Naive thymus-derived CD4-positive, alpha-beta T cell (primary cell): Measurements from ENCODE around the gene PCBP2. TPM values are rescaled to one million over a fixed set of nuclear protein-coding genes. Genes with fewer than 3 reads are reported as not detected.

Experiments used
- ATAC-seq: fragments of 150-1000 bp; cut with Tn5 transposase; 2 replicates; pipeline ENCODE4 v1.10.0; 2021; ENCODE audit warnings: mild to moderate bottlenecking, moderate library complexity
- CTCF ChIA-PET: fragments of 350-600 bp; sonication (Branson Sonifier 250); formaldehyde crosslinking; loops from one replicate; lab custom pipeline; 2021; ENCODE audit warnings: antibody characterized with exemption; lab: Charles Lee
- POLR2A ChIA-PET: fragments of 350-600 bp; sonication (Branson Sonifier 250); formaldehyde crosslinking; loops from one replicate; lab custom pipeline; 2021; ENCODE audit warnings: antibody characterized with exemption, inconsistent platforms; lab: Charles Lee
- DNase-seq, 9 donors: peaks; one replicate each; pipeline versions ENCODE4 v3.0.0 to v3.0.0-alpha.2; 2020 to 2022; ENCODE audit warnings: mixed read lengths in 1 of 9
- H3K27ac ChIP-seq: one replicate; pipeline ENCODE4 v1.7.0; 2013; ENCODE audit warnings: mild to moderate bottlenecking, low read depth, low read length, moderate library complexity
- H3K27me3 ChIP-seq, 2 donors: one replicate each; pipeline ENCODE4 v1.7.0; 2013; ENCODE audit warnings: low read length in 2 of 2, mild to moderate bottlenecking in 2 of 2, moderate library complexity in 2 of 2; ENCODE audit not compliant: control insufficient read depth in 2 of 2, insufficient read depth in 2 of 2
- H3K36me3 ChIP-seq, 3 experiments: 1 replicate in 2 of 3; 2 replicates in 1 of 3; pipeline ENCODE4 v1.7.0; 2013; ENCODE audit warnings: low read length in 3 of 3, mild to moderate bottlenecking in 3 of 3, moderate library complexity in 1 of 3; ENCODE audit not compliant: insufficient read depth in 3 of 3, control insufficient read depth in 2 of 3
- H3K4me1 ChIP-seq, 2 donors: one replicate each; pipeline ENCODE4 v1.7.0; 2013; ENCODE audit warnings: low read length in 2 of 2, mild to moderate bottlenecking in 2 of 2, moderate library complexity in 1 of 2; ENCODE audit not compliant: control insufficient read depth in 2 of 2, insufficient read depth in 2 of 2
- H3K4me3 ChIP-seq: 2 replicates; pipeline ENCODE4 v1.7.0; 2013; ENCODE audit warnings: mild to moderate bottlenecking, low read length
- H3K9me3 ChIP-seq, 3 experiments: 1 replicate in 2 of 3; 2 replicates in 1 of 3; pipeline ENCODE4 v1.7.0; 2013; ENCODE audit warnings: low read length in 3 of 3; ENCODE audit not compliant: control insufficient read depth in 2 of 3
- H3K27ac Mint-ChIP-seq, 9 donors: one replicate each; pipeline ENCODE4 v1.8.0; 2020 to 2022; ENCODE audit warnings: mixed read lengths in 9 of 9, mild to moderate bottlenecking in 8 of 9, moderate library complexity in 5 of 9, inconsistent platforms in 2 of 9
- H3K27me3 Mint-ChIP-seq, 5 donors: one replicate each; pipeline ENCODE4 v1.8.0; 2021 to 2022; ENCODE audit warnings: mixed read lengths in 5 of 5, mild to moderate bottlenecking in 1 of 5
- H3K36me3 Mint-ChIP-seq, 5 donors: one replicate each; pipeline ENCODE4 v1.8.0; 2020 to 2022; ENCODE audit warnings: mixed read lengths in 5 of 5, mild to moderate bottlenecking in 3 of 5, inconsistent platforms in 1 of 5
- H3K4me1 Mint-ChIP-seq, 7 donors: one replicate each; pipeline ENCODE4 v1.8.0; 2020 to 2022; ENCODE audit warnings: mixed read lengths in 7 of 7, mild to moderate bottlenecking in 3 of 7, inconsistent platforms in 1 of 7
- H3K4me3 Mint-ChIP-seq, 10 donors: one replicate each; pipeline ENCODE4 v1.8.0; 2020 to 2022; ENCODE audit warnings: mild to moderate bottlenecking in 10 of 10, mixed read lengths in 10 of 10, moderate library complexity in 6 of 10, inconsistent platforms in 2 of 10
- H3K9me3 Mint-ChIP-seq, 11 donors: one replicate each; pipeline ENCODE4 v1.8.0; 2020 to 2022; ENCODE audit warnings: mixed read lengths in 11 of 11, mild to moderate bottlenecking in 4 of 11, inconsistent platforms in 1 of 11, moderate library complexity in 1 of 11
- intact Hi-C, 2 donors: fragments of 100-400 bp; cut with micrococcal nuclease; formaldehyde crosslinking; loops; one replicate each; pipeline ENCODE4 v1.15.1; 2023
- polyA plus RNA-seq, 2 donors: library from polyadenylated mRNA; unstranded; fragments of 300-500 nt; fragmentation: Illumina TruSeq; gene quantifications; one replicate each; pipeline ENCODE4 v1.2.3, GENCODE V29; 2021
- total RNA-seq, 6 experiments: library from RNA in 5 of 6; stranded (reverse) in 5 of 6; gene quantifications; 1 replicate in 5 of 6; 2 replicates in 1 of 6; pipeline ENCODE4 v1.2.3 and lab custom pipeline; 2021 to 2026

The PCBP2 gene
- total and polyA plus RNA-seq, 7 experiments from 2014 or later, result 148 to 1,110 (median 912) TPM

- DNase-seq (no peak), ATAC-seq (no peak)
- POLR2A ChIA-PET, result no interaction called here
- no peaks in the 10 kb centered on the region for H3K27me3 ChIP-seq
- Mint-ChIP-seq H3K27me3 (no peaks in the 10 kb centered on the region), H3K4me3 (no peak overlapping the region), H3K36me3 (peaks cover 0 to 14% (median 0%) of the 10 kb centered on the region in 5 donors), H3K4me1 (peaks cover 11 to 31% (median 16%) of the 10 kb centered on the region in 7 donors), H3K9me3 (peaks cover 0 to 1% (median 0%) of the 10 kb centered on the region in 11 donors), H3K27ac (peak overlapping the region in 3 of 9 donors; percentile 20 to 41 (median 30))
- peaks cover 0 to 44% (median 0%) of the 10 kb centered on the region in 3 experiments for H3K36me3 ChIP-seq
- no peak overlapping the region for H3K4me3 ChIP-seq
- H3K4me1 ChIP-seq, result peaks cover 14 to 18% of the 10 kb centered on the region in 2 donors
- intact Hi-C loops, result loop anchor here in 1 of 2 donors (10.0 kb wide), 1 partner anchor 451 kb away; the partner anchor contains the start of gene TNS2
- no peak overlapping the region for H3K27ac ChIP-seq
- no peaks in the 10 kb centered on the region for H3K9me3 ChIP-seq
- CTCF ChIA-PET, result interaction anchor here (0.7 kb wide), 1 partner anchor 161 kb away, joined by 3 read pairs; no protein-coding TSS in a partner anchor
Measured at GRCh38 chr12:53505555-53506449, 53.9 kb downstream of the PCBP2 start.

- Mint-ChIP-seq H3K27ac (no peak overlapping the region), H3K4me3 (no peak overlapping the region), H3K4me1 (peaks cover 11 to 30% (median 16%) of the 10 kb centered on the region in 7 donors), H3K36me3 (peaks cover 0 to 18% (median 0%) of the 10 kb centered on the region in 5 donors), H3K27me3 (no peaks in the 10 kb centered on the region), H3K9me3 (peaks cover 0 to 1% (median 0%) of the 10 kb centered on the region in 11 donors)
- H3K9me3 ChIP-seq, result no peaks in the 10 kb centered on the region
- no peak for DNase-seq
- no peaks in the 10 kb centered on the region for H3K27me3 ChIP-seq
- intact Hi-C loops, result loop anchor here in 1 of 2 donors (10.0 kb wide), 1 partner anchor 452 kb away; the partner anchor contains the start of gene TNS2
- ChIA-PET POLR2A (no interaction called here), CTCF (no interaction called here)
- no peak for ATAC-seq
- no peak overlapping the region for H3K4me3 ChIP-seq
- H3K27ac ChIP-seq, result no peak overlapping the region
- H3K4me1 ChIP-seq, result peaks cover 14 to 17% of the 10 kb centered on the region in 2 donors
- peaks cover 0 to 45% (median 0%) of the 10 kb centered on the region in 3 experiments for H3K36me3 ChIP-seq
Measured at GRCh38 chr12:53506450-53506785, 54.5 kb downstream of the PCBP2 start.

- Histone ChIP-seq H3K36me3 (peaks cover 0 to 51% (median 0%) of the 10 kb centered on the region in 3 experiments), H3K4me1 (peaks cover 9 to 11% of the 10 kb centered on the region in 2 donors), H3K27ac (no peak within 1 kb of the TSS), H3K4me3 (no peak within 1 kb of the TSS), H3K27me3 (no peaks in the 10 kb centered on the region), H3K9me3 (no peaks in the 10 kb centered on the region)
- no peaks in the 10 kb centered on the region for H3K27me3 Mint-ChIP-seq
- ChIA-PET POLR2A (interaction anchor here (0.6 to 2.1 kb wide), 3 partner anchors 14 to 196 kb away, joined by 3 to 10 read pairs (median 9); partner anchors contain the start of gene SP1), CTCF (interaction anchor here (0.6 to 3.6 kb wide), 4 partner anchors 10 to 155 kb away, joined by 4 to 46 read pairs (median 12); partner anchors contain the start of gene AMHR2)
- H3K4me1 Mint-ChIP-seq, result peaks cover 7 to 24% (median 12%) of the 10 kb centered on the region in 7 donors
- peaks cover 0 to 1% (median 0%) of the 10 kb centered on the region in 11 donors for H3K9me3 Mint-ChIP-seq
- no peak for ATAC-seq
- peaks cover 0 to 18% (median 0%) of the 10 kb centered on the region in 5 donors for H3K36me3 Mint-ChIP-seq
- no peak within 1 kb of the TSS for H3K4me3 Mint-ChIP-seq
- intact Hi-C loops, result loop anchor here in 1 of 2 donors (10.0 kb wide), 1 partner anchor 452 kb away; the partner anchor contains the start of gene TNS2
- peak within 1 kb of the TSS in 4 of 9 donors; percentile 14 to 50 (median 19) for H3K27ac Mint-ChIP-seq
- no peak for DNase-seq
Measured at GRCh38 chr12:53506881-53507602, 55.1 kb downstream of the PCBP2 start, which contains the start of gene NPFF. Gene NPFF, minus strand, starts transcription at chr12:53507484. Its CDS starts 10 bp downstream, at chr12:53507474.

GRCh38 chr12:53507603-53507885 lies 55.6 kb downstream of the PCBP2 start:
- Histone ChIP-seq H3K4me1 (peaks cover 6 to 7% of the 10 kb centered on the region in 2 donors), H3K36me3 (peaks cover 0 to 56% (median 0%) of the 10 kb centered on the region in 3 experiments), H3K9me3 (no peaks in the 10 kb centered on the region), H3K4me3 (no peak overlapping the region), H3K27me3 (no peaks in the 10 kb centered on the region), H3K27ac (no peak overlapping the region)
- H3K27ac Mint-ChIP-seq, result peak overlapping the region in 2 of 9 donors; percentile 21 to 50
- H3K36me3 Mint-ChIP-seq, result peaks cover 0 to 23% (median 0%) of the 10 kb centered on the region in 5 donors
- no peak overlapping the region for H3K4me3 Mint-ChIP-seq
- peaks cover 5 to 21% (median 9%) of the 10 kb centered on the region in 7 donors for H3K4me1 Mint-ChIP-seq
- no peak for DNase-seq
- intact Hi-C loops, result loop anchor here in 1 of 2 donors (10.0 kb wide), 1 partner anchor 453 kb away; the partner anchor contains the start of gene TNS2
- peaks cover 0 to 1% (median 0%) of the 10 kb centered on the region in 11 donors for H3K9me3 Mint-ChIP-seq
- ChIA-PET POLR2A (interaction anchor here (0.6 to 2.1 kb wide), 5 partner anchors 14 to 382 kb away, joined by 3 to 10 read pairs (median 8); partner anchors contain the start of gene SP1), CTCF (interaction anchor here (0.6 to 3.6 kb wide), 7 partner anchors 9 to 186 kb away, joined by 4 to 46 read pairs (median 5); partner anchors contain the start of genes AAAS and AMHR2)
- H3K27me3 Mint-ChIP-seq, result no peaks in the 10 kb centered on the region
- no peak for ATAC-seq

GRCh38 chr12:53508534-53509170 lies 56.8 kb downstream of the PCBP2 start:
- H3K9me3 ChIP-seq, result no peaks in the 10 kb centered on the region
- peak overlapping the region; percentile 39 for H3K27ac ChIP-seq
- peaks cover 0 to 1% (median 0%) of the 10 kb centered on the region in 11 donors for H3K9me3 Mint-ChIP-seq
- DNase-seq, result peak; percentile 63 to 82 (median 73)
- intact Hi-C loops, result loop anchor here (1.0 to 10.0 kb wide), 10 partner anchors 8 to 454 kb away; partner anchors contain the start of genes PRR13 (in 1 of the 2) and TNS2 (in 1 of the 2)
- no peaks in the 10 kb centered on the region for H3K27me3 Mint-ChIP-seq
- H3K27me3 ChIP-seq, result no peaks in the 10 kb centered on the region
- H3K4me1 ChIP-seq, result peaks cover 6 to 7% of the 10 kb centered on the region in 2 donors
- H3K36me3 ChIP-seq, result peaks cover 0 to 62% (median 0%) of the 10 kb centered on the region in 3 experiments
- peak; percentile 98 for ATAC-seq
- peaks cover 5 to 17% (median 9%) of the 10 kb centered on the region in 7 donors for H3K4me1 Mint-ChIP-seq
- peaks cover 0 to 24% (median under 1%) of the 10 kb centered on the region in 5 donors for H3K36me3 Mint-ChIP-seq
- POLR2A ChIA-PET, result interaction anchor here (0.5 to 2.1 kb wide), 14 partner anchors 8 to 349 kb away, joined by 3 to 10 read pairs (median 4); partner anchors contain the start of genes MAP3K12, SP1 and TARBP2
- peak overlapping the region in 1 of 10 donors; percentile 39 for H3K4me3 Mint-ChIP-seq
- no peak overlapping the region for H3K4me3 ChIP-seq
- CTCF ChIA-PET, result interaction anchor here (0.6 to 3.6 kb wide), 28 partner anchors 8 to 213 kb away, joined by 3 to 46 read pairs (median 4); partner anchors contain the start of genes AAAS, AMHR2 and PFDN5
- H3K27ac Mint-ChIP-seq, result peak overlapping the region in 7 of 9 donors; percentile 13 to 80 (median 69)
